ENCODE results near the gene PRR19. TPM values are rescaled to one million over a fixed set of nuclear protein-coding genes. Genes with fewer than 3 reads are reported as not detected.

Gene PRR19
- total RNA-seq, 3 donors from 2014 or later = 0.58 to 1.5 (median 1.3) TPM

DNA sequence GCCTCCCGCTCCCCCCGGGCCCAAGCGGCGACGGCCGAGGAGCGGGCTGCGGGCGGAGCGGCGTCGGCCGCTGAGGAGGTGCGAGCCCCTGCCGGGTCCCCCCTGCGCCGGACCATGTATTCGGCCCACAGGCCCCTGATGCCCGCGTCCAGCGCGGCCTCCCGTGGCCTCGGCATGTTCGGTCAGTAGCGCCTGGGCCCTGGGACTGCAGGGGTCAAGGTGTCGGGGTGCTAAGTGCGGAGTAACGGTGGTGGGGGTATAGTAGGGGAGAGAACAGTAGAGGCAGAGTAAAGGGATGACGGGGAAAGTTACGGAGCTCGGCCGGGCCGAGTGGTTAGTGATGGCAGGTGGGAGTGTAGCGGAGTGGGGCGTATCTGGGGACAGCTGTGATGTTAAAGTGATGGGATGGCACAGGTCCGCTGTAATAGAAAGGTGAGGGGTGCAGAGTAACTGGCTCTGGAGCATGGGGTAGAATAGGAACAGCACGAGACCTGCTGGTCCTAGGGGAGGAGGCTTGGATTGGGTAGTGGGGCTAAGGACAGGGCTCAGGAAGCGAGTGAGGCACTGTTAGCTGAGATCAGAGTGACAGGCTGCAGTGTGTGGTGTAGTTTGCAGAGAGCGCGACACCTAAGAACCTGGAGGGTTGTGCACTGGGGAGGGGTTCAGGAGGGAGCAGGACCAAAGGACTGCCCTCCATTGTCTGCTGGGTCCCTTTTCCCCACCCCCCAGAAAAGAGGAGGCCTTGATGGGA lies 17.2 kb upstream of the PRR19 start:
- H3K27me3 Mint-ChIP-seq (ENCODE audit: low read depth) = no peaks in the 10 kb centered on the region
- ATAC-seq (no peak), DNase-seq (no peak)
- peaks cover 3% of the 10 kb centered on the region for H3K36me3 Mint-ChIP-seq (ENCODE audit: insufficient read depth)
- H3K9me3 Mint-ChIP-seq = no peaks in the 10 kb centered on the region
- peaks cover 32% of the 10 kb centered on the region for H3K4me1 Mint-ChIP-seq (ENCODE audit: low read depth)
- peak overlapping the region; percentile 93 for H3K4me3 Mint-ChIP-seq

DNA sequence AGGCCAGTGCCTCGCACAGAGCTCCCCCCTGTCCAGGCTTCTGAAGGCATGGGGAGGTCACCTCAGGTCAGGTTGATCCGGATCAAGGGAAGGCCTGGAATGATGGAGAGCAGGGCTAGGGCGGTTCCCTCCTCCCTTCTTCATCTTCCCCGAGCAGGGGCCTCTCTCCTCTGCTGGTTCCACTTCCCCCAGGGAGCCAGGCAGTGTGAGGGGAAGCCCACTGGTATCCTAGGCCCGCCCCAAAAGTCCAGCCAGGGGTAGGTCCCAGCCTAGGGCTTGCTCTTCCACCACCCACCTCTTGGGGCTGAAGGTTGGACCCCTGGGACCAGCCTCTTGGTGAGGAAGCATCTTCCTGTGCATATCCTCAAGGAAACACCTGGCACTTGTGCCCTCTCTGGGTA lies 16.4 kb upstream of the PRR19 start:
- no peaks in the 10 kb centered on the region for H3K27me3 Mint-ChIP-seq (ENCODE audit: low read depth)
- ATAC-seq = no peak
- DNase-seq = no peak
- H3K36me3 Mint-ChIP-seq (ENCODE audit: insufficient read depth) = peaks cover 3% of the 10 kb centered on the region
- no peaks in the 10 kb centered on the region for H3K9me3 Mint-ChIP-seq
- peaks cover 31% of the 10 kb centered on the region for H3K4me1 Mint-ChIP-seq (ENCODE audit: low read depth)
- H3K4me3 Mint-ChIP-seq = peak overlapping the region; percentile 93

DNA sequence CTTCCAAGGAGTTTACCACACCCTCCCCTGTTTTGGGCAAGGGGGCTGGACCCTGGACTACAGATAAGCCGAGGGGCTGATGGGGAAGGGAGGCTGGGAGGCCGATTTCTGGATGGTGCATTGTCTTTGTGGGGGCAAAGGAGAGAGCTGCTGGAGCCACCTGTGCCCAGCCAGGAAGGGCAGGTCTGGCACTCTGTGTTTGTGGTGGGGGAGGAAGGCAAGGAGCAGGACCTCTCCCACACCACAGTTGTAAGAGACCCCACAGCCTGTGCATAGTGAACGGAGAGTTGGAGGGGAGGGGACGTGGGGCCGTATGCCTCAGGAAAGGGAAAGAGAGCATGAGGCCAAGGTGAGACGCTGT lies 16.0 kb upstream of the PRR19 start:
- H3K4me1 Mint-ChIP-seq (ENCODE audit: low read depth) = peaks cover 31% of the 10 kb centered on the region
- H3K27me3 Mint-ChIP-seq (ENCODE audit: low read depth) = no peaks in the 10 kb centered on the region
- H3K9me3 Mint-ChIP-seq = no peaks in the 10 kb centered on the region
- peaks cover 3% of the 10 kb centered on the region for H3K36me3 Mint-ChIP-seq (ENCODE audit: insufficient read depth)
- peak overlapping the region; percentile 93 for H3K4me3 Mint-ChIP-seq
- ATAC-seq (no peak), DNase-seq (no peak)

DNA sequence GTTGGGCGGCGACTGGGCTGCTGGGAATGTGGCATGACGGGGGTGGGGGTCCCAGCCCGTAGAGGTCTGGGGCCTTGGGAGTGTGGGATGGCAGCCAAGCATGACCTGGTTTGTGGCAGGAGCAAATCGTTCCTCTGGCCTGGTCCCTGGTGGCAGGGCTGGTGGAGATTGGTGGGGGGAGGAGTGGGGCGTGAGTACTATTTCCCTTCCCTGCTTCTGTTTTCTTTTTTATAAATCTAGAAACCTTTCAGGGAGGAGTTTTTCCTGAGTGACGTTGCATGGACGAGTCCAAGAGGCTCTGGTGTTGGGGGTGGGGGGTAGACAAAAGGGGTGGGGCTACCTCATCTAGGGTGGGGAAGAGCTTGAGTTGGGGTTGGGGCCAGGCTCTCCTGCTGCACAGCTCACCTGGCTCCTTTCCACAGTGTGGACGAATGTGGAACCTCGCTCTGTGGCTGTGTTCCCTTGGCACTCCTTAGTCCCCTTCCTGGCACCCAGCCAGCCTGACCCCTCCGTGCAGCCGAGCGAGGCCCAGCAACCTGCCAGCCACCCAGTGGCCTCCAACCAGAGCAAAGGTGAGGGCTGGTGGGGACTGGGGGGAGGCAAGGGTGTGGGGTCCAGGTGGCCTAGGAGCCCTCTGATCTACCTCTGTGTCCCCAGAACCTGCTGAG lies 15.4 kb upstream of the PRR19 start:
- peaks cover 3% of the 10 kb centered on the region for H3K36me3 Mint-ChIP-seq (ENCODE audit: insufficient read depth)
- ATAC-seq = no peak
- peak overlapping the region; percentile 24 for H3K4me3 Mint-ChIP-seq
- no peaks in the 10 kb centered on the region for H3K27me3 Mint-ChIP-seq (ENCODE audit: low read depth)
- no peak for DNase-seq
- peaks cover 28% of the 10 kb centered on the region for H3K4me1 Mint-ChIP-seq (ENCODE audit: low read depth)
- no peaks in the 10 kb centered on the region for H3K9me3 Mint-ChIP-seq

DNA sequence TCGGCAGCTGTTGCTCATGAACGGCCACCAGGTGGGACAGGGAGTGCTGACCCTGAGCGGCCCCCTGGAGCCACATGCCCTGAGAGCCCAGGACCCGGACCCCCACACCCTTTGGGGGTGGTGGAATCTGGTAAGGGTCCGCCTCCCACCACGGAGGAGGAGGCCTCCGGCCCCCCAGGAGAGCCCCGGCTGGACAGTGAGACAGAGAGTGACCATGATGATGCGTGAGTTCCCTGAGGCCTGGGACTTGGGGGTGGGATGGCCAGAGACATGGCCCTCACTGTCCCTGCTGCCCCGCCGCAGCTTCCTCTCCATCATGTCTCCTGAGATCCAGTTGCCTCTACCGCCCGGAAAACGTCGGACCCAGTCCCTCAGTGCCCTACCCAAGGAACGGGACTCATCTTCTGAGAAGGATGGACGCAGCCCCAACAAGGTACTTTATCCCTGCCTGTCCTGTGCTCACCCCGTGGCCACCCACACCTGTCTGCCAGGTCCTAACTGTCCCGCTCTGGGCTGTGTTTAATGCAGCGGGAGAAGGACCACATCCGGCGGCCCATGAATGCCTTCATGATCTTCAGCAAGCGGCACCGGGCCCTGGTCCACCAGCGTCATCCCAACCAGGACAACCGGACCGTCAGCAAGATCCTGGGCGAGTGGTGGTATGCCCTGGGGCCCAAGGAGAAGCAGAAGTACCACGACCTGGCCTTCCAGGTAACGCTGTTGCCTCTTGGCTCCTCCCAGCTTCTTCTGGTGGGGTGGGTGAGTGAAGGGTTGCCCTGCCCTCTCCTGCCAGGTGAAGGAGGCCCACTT lies 14.7 kb upstream of the PRR19 start:
- Mint-ChIP-seq H3K36me3 (ENCODE audit: insufficient read depth) (peaks cover 3% of the 10 kb centered on the region), H3K9me3 (no peaks in the 10 kb centered on the region), H3K4me1 (ENCODE audit: low read depth) (peaks cover 26% of the 10 kb centered on the region), H3K4me3 (peak overlapping the region; percentile 46), H3K27me3 (ENCODE audit: low read depth) (no peaks in the 10 kb centered on the region)
- ATAC-seq = no peak
- no peak for DNase-seq

DNA sequence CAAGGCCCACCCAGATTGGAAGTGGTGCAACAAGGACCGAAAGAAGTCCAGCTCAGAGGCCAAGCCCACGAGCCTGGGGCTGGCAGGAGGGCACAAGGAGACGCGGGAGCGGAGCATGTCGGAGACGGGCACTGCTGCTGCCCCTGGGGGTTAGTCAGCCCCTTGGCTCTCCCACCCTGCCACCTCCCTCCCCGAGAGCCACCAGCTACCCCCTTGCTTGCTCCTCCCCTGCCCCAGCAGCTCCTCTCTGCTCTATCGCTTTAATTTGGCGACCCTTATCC lies 14.2 kb upstream of the PRR19 start:
- H3K9me3 Mint-ChIP-seq = no peaks in the 10 kb centered on the region
- no peaks in the 10 kb centered on the region for H3K27me3 Mint-ChIP-seq (ENCODE audit: low read depth)
- no peak overlapping the region for H3K4me3 Mint-ChIP-seq
- peaks cover 21% of the 10 kb centered on the region for H3K4me1 Mint-ChIP-seq (ENCODE audit: low read depth)
- no peak for ATAC-seq
- no peak for DNase-seq
- peaks cover 3% of the 10 kb centered on the region for H3K36me3 Mint-ChIP-seq (ENCODE audit: insufficient read depth)

DNA sequence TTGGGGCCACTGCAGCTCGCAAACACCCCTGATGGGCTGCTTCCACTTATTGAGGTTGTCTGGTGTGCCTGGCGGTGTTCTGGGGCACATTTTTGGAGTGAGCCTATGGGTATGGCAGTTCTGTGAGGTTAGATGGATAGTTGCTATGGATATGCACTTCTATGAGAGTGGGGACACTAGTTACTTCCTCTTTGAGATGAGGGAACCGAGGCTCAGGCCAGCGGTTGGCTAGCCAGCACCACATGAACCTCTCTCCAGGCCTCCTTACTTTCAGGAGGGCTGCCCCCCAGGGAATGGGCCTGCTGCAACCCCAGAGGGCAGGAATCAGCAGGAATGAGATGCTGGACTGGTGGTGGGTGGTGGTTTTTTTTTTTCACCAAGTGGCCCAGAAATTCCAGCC lies 13.5 kb upstream of the PRR19 start:
- Mint-ChIP-seq H3K4me1 (ENCODE audit: low read depth) (peaks cover 21% of the 10 kb centered on the region), H3K27me3 (ENCODE audit: low read depth) (no peaks in the 10 kb centered on the region), H3K36me3 (ENCODE audit: insufficient read depth) (peaks cover 3% of the 10 kb centered on the region), H3K9me3 (no peaks in the 10 kb centered on the region), H3K4me3 (no peak overlapping the region)
- no peak for ATAC-seq
- DNase-seq = no peak

DNA sequence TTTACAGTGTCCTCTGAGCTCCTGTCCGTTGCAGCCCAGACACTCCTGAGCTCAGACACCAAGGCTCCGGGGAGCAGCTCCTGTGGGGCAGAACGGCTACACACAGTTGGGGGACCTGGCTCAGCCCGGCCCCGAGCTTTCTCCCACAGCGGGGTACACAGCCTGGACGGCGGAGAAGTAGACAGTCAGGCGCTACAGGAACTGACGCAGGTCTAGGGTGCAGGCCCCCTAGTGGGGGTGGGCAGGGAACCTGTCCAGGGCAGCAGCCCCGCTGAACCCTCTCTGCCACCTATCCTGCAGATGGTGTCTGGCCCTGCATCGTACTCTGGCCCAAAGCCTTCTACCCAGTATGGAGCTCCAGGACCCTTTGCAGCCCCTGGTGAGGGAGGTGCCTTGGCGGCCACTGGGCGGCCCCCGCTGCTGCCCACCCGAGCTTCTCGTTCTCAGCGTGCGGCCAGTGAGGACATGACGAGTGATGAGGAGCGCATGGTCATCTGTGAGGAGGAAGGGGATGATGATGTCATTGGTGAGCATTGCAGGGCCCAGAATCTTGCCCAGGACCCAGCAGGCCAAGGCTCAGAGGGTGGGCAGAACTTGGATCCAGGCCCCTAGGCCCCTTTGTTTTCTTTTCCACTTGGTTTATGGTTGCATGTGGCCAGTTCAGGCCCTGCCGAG lies 12.9 kb upstream of the PRR19 start:
- Mint-ChIP-seq H3K27me3 (ENCODE audit: low read depth) (no peaks in the 10 kb centered on the region), H3K9me3 (no peaks in the 10 kb centered on the region), H3K4me1 (ENCODE audit: low read depth) (peaks cover 21% of the 10 kb centered on the region), H3K36me3 (ENCODE audit: insufficient read depth) (peaks cover 4% of the 10 kb centered on the region), H3K4me3 (no peak overlapping the region)
- DNase-seq (no peak), ATAC-seq (no peak)

DNA sequence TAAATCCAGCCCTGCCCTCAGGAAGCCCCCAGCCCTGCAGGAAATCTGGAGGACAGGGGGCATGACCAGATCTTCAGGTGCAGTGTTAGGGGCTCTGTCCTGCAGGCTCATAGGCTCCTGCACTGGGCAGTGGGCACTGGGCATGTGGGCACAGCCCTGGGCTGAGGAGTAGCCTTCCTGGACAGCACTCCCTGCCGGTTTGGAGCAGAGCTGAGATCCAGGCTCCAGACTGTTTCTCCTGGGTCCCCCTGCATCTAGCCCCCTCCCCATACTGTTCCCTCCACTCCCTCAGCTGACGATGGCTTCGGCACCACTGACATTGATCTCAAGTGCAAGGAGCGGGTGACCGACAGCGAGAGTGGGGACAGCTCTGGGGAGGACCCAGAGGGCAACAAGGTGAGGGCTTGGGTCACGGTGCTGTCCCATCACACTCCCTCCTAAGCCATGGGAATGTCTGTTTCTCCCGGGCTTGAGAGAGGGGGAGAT lies 12.3 kb upstream of the PRR19 start:
- ATAC-seq (no peak), DNase-seq (no peak)
- Mint-ChIP-seq H3K4me1 (ENCODE audit: low read depth) (peaks cover 21% of the 10 kb centered on the region), H3K27me3 (ENCODE audit: low read depth) (no peaks in the 10 kb centered on the region), H3K4me3 (no peak overlapping the region), H3K9me3 (no peaks in the 10 kb centered on the region), H3K36me3 (ENCODE audit: insufficient read depth) (peaks cover 4% of the 10 kb centered on the region)

DNA sequence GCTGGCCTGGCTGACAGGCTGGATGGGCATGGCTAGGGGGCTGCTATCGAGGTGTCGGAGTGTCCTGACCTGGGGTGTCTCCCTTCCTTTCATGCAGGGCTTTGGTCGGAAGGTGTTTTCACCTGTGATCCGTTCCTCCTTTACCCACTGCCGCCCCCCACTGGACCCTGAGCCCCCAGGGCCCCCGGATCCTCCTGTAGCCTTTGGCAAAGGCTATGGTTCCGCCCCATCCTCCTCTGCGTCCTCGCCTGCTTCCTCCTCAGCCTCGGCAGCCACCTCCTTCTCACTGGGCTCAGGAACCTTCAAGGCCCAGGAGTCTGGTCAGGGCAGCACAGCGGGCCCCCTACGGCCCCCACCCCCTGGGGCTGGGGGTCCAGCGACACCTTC lies 11.8 kb upstream of the PRR19 start:
- ATAC-seq (no peak), DNase-seq (no peak)
- Mint-ChIP-seq H3K4me3 (no peak overlapping the region), H3K4me1 (ENCODE audit: low read depth) (peaks cover 16% of the 10 kb centered on the region), H3K9me3 (no peaks in the 10 kb centered on the region), H3K36me3 (ENCODE audit: insufficient read depth) (peaks cover 4% of the 10 kb centered on the region), H3K27me3 (ENCODE audit: low read depth) (no peaks in the 10 kb centered on the region)

DNA sequence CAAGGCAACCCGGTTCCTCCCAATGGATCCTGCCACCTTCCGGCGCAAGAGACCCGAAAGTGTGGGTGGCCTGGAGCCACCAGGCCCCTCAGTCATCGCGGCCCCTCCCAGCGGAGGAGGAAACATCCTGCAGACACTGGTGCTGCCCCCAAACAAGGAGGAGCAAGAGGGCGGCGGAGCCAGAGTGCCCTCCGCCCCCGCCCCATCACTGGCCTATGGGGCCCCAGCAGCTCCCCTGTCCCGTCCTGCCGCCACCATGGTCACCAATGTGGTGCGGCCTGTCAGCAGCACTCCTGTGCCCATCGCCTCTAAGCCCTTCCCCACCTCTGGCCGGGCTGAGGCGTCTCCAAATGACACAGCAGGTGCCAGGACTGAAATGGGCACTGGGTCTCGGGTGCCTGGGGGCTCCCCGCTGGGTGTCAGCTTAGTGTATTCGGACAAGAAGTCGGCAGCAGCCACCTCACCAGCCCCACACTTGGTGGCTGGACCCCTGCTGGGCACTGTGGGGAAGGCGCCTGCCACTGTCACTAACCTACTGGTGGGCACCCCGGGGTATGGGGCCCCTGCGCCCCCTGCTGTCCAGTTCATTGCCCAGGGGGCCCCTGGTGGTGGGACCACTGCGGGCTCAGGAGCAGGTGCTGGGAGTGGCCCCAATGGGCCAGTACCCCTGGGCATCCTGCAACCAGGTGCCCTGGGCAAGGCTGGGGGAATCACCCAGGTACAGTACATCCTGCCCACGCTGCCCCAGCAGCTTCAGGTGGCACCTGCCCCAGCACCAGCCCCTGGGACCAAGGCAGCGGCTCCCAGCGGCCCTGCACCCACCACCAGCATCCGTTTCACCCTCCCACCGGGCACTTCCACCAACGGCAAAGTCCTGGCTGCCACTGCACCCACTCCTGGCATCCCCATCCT lies 11.2 kb upstream of the PRR19 start:
- ATAC-seq (peak; percentile 71 to 74), DNase-seq (peak; percentile 60)
- Mint-ChIP-seq H3K27me3 (ENCODE audit: low read depth) (no peaks in the 10 kb centered on the region), H3K4me3 (no peak overlapping the region), H3K36me3 (ENCODE audit: insufficient read depth) (peaks cover 4% of the 10 kb centered on the region), H3K4me1 (ENCODE audit: low read depth) (peaks cover 10% of the 10 kb centered on the region), H3K9me3 (no peaks in the 10 kb centered on the region)

DNA sequence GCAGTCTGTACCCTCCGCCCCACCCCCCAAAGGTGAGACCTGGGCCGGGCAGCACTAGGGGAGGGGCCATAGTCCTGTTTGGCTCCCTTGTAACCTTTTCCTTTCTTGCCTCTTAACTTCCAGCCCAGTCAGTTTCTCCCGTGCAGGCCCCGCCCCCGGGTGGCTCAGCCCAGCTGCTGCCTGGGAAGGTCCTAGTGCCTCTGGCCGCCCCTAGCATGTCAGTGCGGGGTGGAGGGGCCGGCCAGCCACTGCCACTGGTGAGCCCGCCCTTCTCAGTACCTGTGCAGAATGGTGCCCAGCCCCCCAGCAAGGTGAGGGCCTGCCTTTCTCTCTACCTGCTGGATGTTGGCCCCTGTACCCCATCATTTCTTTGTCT lies 10.5 kb upstream of the PRR19 start:
- no peak for DNase-seq
- no peaks in the 10 kb centered on the region for H3K9me3 Mint-ChIP-seq
- peaks cover 6% of the 10 kb centered on the region for H3K4me1 Mint-ChIP-seq (ENCODE audit: low read depth)
- H3K4me3 Mint-ChIP-seq = no peak overlapping the region
- no peaks in the 10 kb centered on the region for H3K27me3 Mint-ChIP-seq (ENCODE audit: low read depth)
- H3K36me3 Mint-ChIP-seq (ENCODE audit: insufficient read depth) = peaks cover 4% of the 10 kb centered on the region
- no peak for ATAC-seq

DNA sequence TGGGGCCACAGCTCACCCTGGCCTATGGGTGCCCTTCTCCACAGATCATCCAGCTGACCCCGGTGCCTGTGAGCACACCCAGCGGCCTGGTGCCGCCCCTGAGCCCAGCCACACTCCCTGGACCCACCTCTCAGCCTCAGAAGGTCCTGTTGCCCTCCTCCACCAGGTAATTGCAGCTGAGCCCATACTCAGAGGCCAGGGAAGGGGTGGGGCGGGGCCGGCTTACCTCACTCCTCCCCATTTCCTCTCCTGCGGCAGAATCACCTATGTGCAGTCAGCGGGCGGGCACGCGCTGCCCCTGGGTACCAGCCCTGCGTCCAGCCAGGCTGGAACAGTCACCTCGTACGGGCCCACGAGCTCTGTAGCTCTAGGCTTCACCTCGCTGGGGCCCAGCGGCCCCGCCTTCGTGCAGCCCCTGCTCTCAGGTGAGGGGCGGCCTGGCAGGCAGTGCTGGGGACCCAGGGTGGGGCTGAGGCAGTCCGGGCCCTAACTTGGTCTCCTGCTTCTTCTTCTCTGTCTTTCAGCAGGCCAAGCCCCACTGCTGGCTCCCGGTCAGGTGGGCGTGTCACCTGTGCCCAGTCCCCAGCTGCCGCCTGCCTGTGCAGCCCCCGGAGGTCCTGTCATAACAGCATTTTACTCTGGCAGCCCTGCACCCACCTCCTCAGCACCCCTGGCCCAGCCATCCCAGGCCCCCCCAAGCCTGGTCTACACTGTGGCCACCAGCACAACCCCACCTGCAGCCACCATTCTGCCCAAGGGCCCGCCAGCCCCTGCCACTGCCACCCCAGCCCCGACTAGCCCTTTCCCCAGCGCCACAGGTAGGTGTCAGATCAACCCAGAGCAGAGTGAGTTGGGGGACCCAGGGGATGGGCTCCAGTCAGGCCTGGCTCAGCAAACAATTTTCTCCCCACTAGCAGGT lies 9.6 kb upstream of the PRR19 start:
- H3K27me3 Mint-ChIP-seq (ENCODE audit: low read depth) = no peaks in the 10 kb centered on the region
- H3K9me3 Mint-ChIP-seq = no peaks in the 10 kb centered on the region
- ATAC-seq (no peak), DNase-seq (no peak)
- H3K4me3 Mint-ChIP-seq = no peak overlapping the region
- H3K4me1 Mint-ChIP-seq (ENCODE audit: low read depth) = peaks cover 6% of the 10 kb centered on the region
- H3K36me3 Mint-ChIP-seq (ENCODE audit: insufficient read depth) = peaks cover 4% of the 10 kb centered on the region
